ENCODE data around the gene SLC22A23. TPM values are rescaled to one million over a fixed set of nuclear protein-coding genes. Genes with fewer than 3 reads are reported as not detected.
A peak's percentile ranks its signal among the peaks of the same experiment; 100 is the strongest.

The SLC22A23 gene
- polyA plus RNA-seq, 1 donor from 2014 or later: 0.35 TPM

- Mint-ChIP-seq H3K9me3 (peaks cover 6 to 8% (median 7%) of the 10 kb centered on the region in 3 donors), H3K27ac (no peak overlapping the region), H3K27me3 (peaks cover 22% of the 10 kb centered on the region), H3K4me1 (no peaks in the 10 kb centered on the region), H3K36me3 (no peaks in the 10 kb centered on the region), H3K4me3 (no peak overlapping the region)
Measured at GRCh38 chr6:3484192-3484591, 27.3 kb upstream of the SLC22A23 start.

GRCh38 chr6:3483675-3484074 lies 26.8 kb upstream of the SLC22A23 start:
- H3K9me3 Mint-ChIP-seq: peaks cover 6 to 8% (median 7%) of the 10 kb centered on the region in 3 donors
- peaks cover 22% of the 10 kb centered on the region for H3K27me3 Mint-ChIP-seq
- no peaks in the 10 kb centered on the region for H3K36me3 Mint-ChIP-seq
- no peak overlapping the region for H3K27ac Mint-ChIP-seq
- no peaks in the 10 kb centered on the region for H3K4me1 Mint-ChIP-seq
- no peak overlapping the region for H3K4me3 Mint-ChIP-seq

DNA sequence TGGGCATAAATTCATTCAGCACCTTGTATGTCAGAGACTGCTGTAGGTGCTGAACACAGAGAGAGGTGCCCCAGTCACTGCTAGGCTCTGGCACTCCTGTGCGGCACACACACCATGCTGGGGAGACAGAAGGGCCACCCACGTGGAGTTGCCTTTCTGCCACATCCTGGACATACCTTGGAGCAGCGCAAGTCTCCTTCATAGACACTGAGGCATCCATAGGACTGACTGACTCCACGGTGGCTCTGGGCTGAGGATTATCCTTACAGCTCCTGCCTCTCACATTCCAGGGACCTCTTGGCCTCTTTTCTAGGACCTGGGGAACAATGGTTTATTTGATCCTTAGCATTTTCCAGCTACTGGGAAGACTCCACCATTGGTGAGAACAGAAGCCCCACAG lies 26.0 kb upstream of the SLC22A23 start:
- peaks cover 6 to 8% (median 7%) of the 10 kb centered on the region in 3 donors for H3K9me3 Mint-ChIP-seq

GRCh38 chr6:3481640-3482039 lies 24.8 kb upstream of the SLC22A23 start:
- peaks cover 6 to 8% (median 7%) of the 10 kb centered on the region in 3 donors for H3K9me3 Mint-ChIP-seq
- no peaks in the 10 kb centered on the region for H3K36me3 Mint-ChIP-seq
- no peak overlapping the region for H3K27ac Mint-ChIP-seq
- peaks cover 20% of the 10 kb centered on the region for H3K27me3 Mint-ChIP-seq
- H3K4me1 Mint-ChIP-seq: no peaks in the 10 kb centered on the region
- H3K4me3 Mint-ChIP-seq: no peak overlapping the region

More for the DNA sequence above, 26.0 kb upstream of the SLC22A23 start:
- no peak overlapping the region for H3K4me3 Mint-ChIP-seq
- peaks cover 22% of the 10 kb centered on the region for H3K27me3 Mint-ChIP-seq
- no peaks in the 10 kb centered on the region for H3K4me1 Mint-ChIP-seq
- no peak overlapping the region for H3K27ac Mint-ChIP-seq
- H3K36me3 Mint-ChIP-seq: no peaks in the 10 kb centered on the region

DNA sequence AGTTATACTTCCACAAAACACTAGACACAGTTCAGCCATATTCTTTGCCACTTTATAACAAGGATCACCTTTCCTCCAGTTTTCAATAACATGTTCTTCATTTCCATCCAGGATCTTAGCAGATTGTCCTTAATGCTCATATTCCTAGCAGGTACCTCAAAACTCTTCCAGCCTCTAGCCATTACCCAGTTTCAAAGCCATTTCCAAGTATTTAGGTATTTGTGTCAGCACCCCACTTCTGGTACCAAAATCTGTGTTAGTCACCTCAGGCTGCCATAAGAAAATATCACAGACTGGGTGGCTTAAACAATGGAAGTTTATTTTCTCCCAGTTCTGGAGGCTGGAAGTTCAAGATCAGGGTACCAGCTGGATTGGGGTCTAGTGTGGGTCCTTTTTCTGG lies 23.2 kb upstream of the SLC22A23 start:
- no peak overlapping the region for H3K4me3 Mint-ChIP-seq
- no peaks in the 10 kb centered on the region for H3K4me1 Mint-ChIP-seq
- peaks cover 14% of the 10 kb centered on the region for H3K27me3 Mint-ChIP-seq
- H3K27ac Mint-ChIP-seq: no peak overlapping the region
- H3K36me3 Mint-ChIP-seq: no peaks in the 10 kb centered on the region
- H3K9me3 Mint-ChIP-seq: peaks cover 3 to 7% (median 6%) of the 10 kb centered on the region in 3 donors

GRCh38 chr6:3473773-3474172 lies 16.9 kb upstream of the SLC22A23 start:
- Mint-ChIP-seq H3K4me3 (no peak overlapping the region), H3K27ac (no peak overlapping the region), H3K4me1 (no peaks in the 10 kb centered on the region), H3K9me3 (no peaks in the 10 kb centered on the region), H3K36me3 (no peaks in the 10 kb centered on the region), H3K27me3 (peaks cover 13% of the 10 kb centered on the region)

GRCh38 chr6:3471711-3472110 lies 14.9 kb upstream of the SLC22A23 start:
- no peaks in the 10 kb centered on the region for H3K9me3 Mint-ChIP-seq

DNA sequence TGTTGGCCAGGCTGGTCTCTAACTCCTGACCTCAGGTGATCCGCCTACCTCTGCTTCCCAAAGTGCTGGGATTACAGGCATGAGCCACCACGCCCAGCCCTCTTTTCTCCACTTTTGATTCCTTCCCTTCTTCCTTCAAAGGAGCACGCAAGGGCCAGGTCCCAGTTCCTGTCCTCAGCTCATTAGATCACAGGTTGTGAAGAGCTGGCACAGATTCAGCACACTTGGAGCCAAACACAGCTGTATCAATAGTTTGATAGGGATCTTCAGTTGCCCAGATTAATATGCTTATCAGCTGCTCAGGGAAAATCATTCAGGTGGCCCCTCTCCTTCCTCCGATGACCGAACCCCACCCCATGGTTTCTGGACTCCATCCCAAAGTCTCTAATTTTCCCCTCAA lies 14.4 kb upstream of the SLC22A23 start:
- peaks cover 0 to 2% (median 0%) of the 10 kb centered on the region in 3 donors for H3K4me1 Mint-ChIP-seq
- no peak overlapping the region for H3K4me3 Mint-ChIP-seq
- H3K9me3 Mint-ChIP-seq: no peaks in the 10 kb centered on the region
- H3K27ac Mint-ChIP-seq: no peak overlapping the region
- peaks cover 13% of the 10 kb centered on the region for H3K27me3 Mint-ChIP-seq
- H3K36me3 Mint-ChIP-seq: no peaks in the 10 kb centered on the region

More at GRCh38 chr6:3471711-3472110, 14.9 kb upstream of the SLC22A23 start:
- no peaks in the 10 kb centered on the region for H3K36me3 Mint-ChIP-seq
- no peak overlapping the region for H3K4me3 Mint-ChIP-seq
- H3K4me1 Mint-ChIP-seq: peaks cover 0 to 2% (median 0%) of the 10 kb centered on the region in 3 donors
- peaks cover 13% of the 10 kb centered on the region for H3K27me3 Mint-ChIP-seq
- no peak overlapping the region for H3K27ac Mint-ChIP-seq

GRCh38 chr6:3468585-3468984 lies 11.7 kb upstream of the SLC22A23 start:
- no peak overlapping the region for H3K27ac Mint-ChIP-seq

GRCh38 chr6:3467996-3468395 lies 11.1 kb upstream of the SLC22A23 start:
- H3K36me3 Mint-ChIP-seq: no peaks in the 10 kb centered on the region
- H3K4me1 Mint-ChIP-seq: peaks cover 0 to 2% (median 0%) of the 10 kb centered on the region in 3 donors
- no peak overlapping the region for H3K4me3 Mint-ChIP-seq
- peaks cover 0 to 2% (median 0%) of the 10 kb centered on the region in 3 donors for H3K9me3 Mint-ChIP-seq
- no peak overlapping the region for H3K27ac Mint-ChIP-seq
- peaks cover 8% of the 10 kb centered on the region for H3K27me3 Mint-ChIP-seq

More at GRCh38 chr6:3468585-3468984, 11.7 kb upstream of the SLC22A23 start:
- H3K4me1 Mint-ChIP-seq: peaks cover 0 to 2% (median 0%) of the 10 kb centered on the region in 3 donors
- peaks cover 0 to 2% (median 0%) of the 10 kb centered on the region in 3 donors for H3K9me3 Mint-ChIP-seq
- peaks cover 10% of the 10 kb centered on the region for H3K27me3 Mint-ChIP-seq
- no peak overlapping the region for H3K4me3 Mint-ChIP-seq
- no peaks in the 10 kb centered on the region for H3K36me3 Mint-ChIP-seq

DNA sequence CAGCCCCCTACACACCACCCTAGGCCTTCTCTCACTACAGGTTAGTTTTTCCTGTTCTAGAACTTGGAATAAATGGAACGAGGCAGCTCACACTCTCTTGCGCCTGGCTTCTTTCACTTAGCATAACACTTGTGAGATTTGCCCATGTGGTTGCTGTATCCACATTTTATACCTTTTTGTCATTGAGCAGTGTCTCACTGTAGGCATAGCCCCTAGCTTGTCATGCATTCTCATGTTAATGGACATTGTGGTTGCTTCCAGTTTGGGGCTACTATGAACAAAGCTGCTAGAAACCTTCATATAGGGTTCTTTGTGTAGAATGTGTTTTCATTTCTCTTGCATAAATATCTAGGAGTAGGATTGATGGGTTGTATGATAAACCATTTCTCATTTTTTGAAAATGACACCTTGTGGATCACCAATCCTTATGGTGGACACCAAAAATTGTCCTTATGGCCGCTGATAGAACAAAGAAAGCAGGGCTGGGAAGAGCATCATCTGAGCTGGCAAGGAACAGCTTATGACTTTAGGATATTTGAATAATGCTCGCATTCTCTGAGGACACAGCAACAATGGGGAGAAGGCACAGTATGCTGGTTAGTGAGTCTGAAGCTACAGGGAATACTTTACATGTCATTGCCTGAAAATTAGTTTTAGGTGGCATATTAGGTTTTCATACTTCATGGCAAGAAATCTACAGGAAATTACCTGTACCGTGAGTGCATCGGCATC lies 9.8 kb upstream of the SLC22A23 start:
- H3K9me3 Mint-ChIP-seq: peaks cover 0 to 2% (median 0%) of the 10 kb centered on the region in 3 donors
- peaks cover 0 to 2% (median 0%) of the 10 kb centered on the region in 3 donors for H3K4me1 Mint-ChIP-seq
- H3K36me3 Mint-ChIP-seq: no peaks in the 10 kb centered on the region
- H3K4me3 Mint-ChIP-seq: no peak overlapping the region
- H3K27ac Mint-ChIP-seq: no peak overlapping the region
- H3K27me3 Mint-ChIP-seq: peaks cover 8% of the 10 kb centered on the region

DNA sequence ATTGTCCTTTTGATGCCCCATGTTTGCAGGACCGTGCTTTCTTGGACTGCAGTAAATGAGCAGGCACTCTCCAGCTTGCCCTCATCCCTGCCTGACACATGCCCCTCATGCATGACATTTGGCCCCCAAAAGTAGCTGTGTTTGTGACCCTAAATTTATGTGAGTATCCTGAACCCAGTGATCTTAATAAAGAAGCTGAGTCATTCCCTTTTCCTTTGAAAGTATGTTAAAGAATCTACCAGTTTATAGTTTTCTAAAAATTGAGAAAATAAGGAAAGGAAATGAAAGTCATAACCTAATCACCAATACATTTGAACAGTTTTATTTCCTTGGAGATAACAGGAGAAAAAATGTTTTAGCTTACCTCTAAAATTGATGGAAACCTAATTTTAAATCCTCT lies 3.4 kb upstream of the SLC22A23 start:
- Mint-ChIP-seq H3K27ac (no peak overlapping the region), H3K36me3 (no peaks in the 10 kb centered on the region), H3K27me3 (peaks cover 24% of the 10 kb centered on the region), H3K4me1 (peaks cover 4 to 6% (median 5%) of the 10 kb centered on the region in 3 donors), H3K4me3 (no peak overlapping the region), H3K9me3 (peaks cover 0 to 2% (median 0%) of the 10 kb centered on the region in 3 donors)

DNA sequence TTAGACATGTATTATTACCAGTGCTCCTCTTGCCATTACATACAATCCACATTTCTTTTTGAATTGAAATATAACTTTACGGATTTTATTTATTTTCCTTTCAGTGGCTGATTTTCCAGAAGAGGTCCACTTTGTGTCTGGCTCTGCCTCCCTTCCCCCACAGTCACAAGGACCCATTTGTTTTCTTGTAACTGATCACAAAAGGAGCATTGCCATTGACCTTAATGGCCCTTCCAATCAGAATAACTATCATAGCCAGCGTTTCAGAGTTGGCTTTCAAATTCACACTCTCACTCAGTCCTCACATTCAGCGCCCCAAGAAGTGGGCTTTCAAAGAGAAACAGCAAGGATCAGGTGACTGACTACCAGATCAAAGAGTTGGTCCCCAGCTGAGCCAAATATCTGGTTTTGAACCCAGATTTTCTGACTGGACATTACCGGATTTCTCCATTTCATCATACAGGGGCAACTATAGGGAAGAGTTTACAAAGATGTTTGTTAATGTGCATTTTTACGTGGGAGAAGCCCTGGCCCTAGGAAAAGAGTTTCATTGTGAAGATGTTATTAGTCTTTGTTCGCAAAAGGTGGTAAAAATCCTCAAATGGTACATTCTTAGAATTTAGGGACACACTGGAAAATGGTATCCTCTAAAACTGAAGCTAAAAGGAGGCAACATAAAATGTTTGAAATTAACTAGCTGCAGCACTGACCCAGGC lies 2.0 kb upstream of the SLC22A23 start:
- peaks cover 4 to 6% (median 5%) of the 10 kb centered on the region in 3 donors for H3K4me1 Mint-ChIP-seq
- H3K27ac Mint-ChIP-seq: no peak overlapping the region
- H3K36me3 Mint-ChIP-seq: no peaks in the 10 kb centered on the region
- peaks cover 22% of the 10 kb centered on the region for H3K27me3 Mint-ChIP-seq
- H3K9me3 Mint-ChIP-seq: no peaks in the 10 kb centered on the region
- H3K4me3 Mint-ChIP-seq: peak overlapping the region in 2 of 4 donors; percentile 69 to 80

DNA sequence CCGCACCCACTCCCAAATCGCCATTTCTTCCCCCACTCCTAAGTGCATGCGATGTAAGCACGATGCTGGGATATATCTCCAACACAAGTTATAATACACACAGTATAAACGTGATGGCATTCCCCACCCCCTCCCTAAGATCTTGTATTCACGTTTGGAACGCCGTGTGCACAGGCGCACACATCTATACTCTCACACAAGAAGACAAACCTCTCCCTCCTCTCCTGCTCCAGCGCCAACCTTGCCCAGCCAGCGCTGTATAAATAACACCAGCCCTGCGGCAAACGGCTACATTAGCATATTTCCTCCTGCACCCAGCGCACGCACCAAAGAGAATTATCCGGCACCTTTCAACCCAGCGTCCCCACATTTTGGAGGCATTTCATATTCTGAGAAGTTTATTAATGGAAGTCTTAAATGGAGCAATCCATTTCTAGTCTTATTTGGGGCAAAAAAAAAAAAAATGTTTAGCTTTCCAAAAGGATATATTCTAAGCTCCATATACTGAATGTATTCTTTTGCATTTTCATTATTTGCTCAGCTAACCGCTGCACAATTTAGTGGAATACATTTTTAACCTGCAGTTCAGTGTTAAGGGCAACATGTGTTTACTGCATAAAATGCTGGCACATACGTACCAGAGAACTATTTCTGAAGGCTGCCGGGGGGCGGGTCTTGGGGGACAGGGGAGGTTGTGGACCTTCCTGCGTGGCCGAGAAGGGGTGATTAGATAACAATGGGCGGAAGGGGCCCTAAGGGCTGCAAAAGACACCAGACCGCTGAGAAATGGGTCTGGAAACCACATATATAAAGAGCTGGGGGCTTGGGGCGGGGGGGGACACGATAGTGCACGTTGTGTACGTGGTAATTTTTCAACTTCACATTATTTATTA lies 1.1 kb upstream of the SLC22A23 start:
- Mint-ChIP-seq H3K9me3 (no peaks in the 10 kb centered on the region), H3K27me3 (peaks cover 22% of the 10 kb centered on the region), H3K36me3 (no peaks in the 10 kb centered on the region), H3K4me3 (peak overlapping the region; percentile 77 to 93 (median 83)), H3K4me1 (peaks cover 4 to 6% (median 5%) of the 10 kb centered on the region in 3 donors), H3K27ac (peak overlapping the region in 2 of 3 donors; percentile 30 to 83)
